NB4 (cell line): Measurements from ENCODE around the gene ZBTB7C.

Experiments
- CTCF ChIP-seq: IDR thresholded peaks from one replicate; pipeline ENCODE4 v1.5.1; 2012; ENCODE audit warnings: low read depth, low read length
- MAX ChIP-seq: IDR thresholded peaks from 2 replicates; pipeline ENCODE4 v1.6.1; 2011; ENCODE audit warnings: low read depth, low read length
- MYC ChIP-seq: IDR thresholded peaks from 2 replicates; pipeline ENCODE4 v1.6.1; 2011; ENCODE audit warnings: low read depth, low read length
- POLR2A ChIP-seq: IDR thresholded peaks from 2 replicates; pipeline ENCODE4 v1.6.1; 2011; ENCODE audit warnings: mild to moderate bottlenecking; ENCODE audit not compliant: insufficient read length; ENCODE audit errors: extremely low read depth

- TF ChIP-seq CTCF (no peak), POLR2A (no peak), MAX (no peak), MYC (no peak)
These were observed 60.4 kb downstream of the ZBTB7C start for GRCh38 chr18:48348739-48349138.
